MM.1S (cell line): Measurements from ENCODE around the gene APOA5.

Experiments used
- EZH2 ChIP-seq: fragments of 300-600 bp; sonication (generic); optimal IDR thresholded peaks from 2 replicates; pipeline ENCODE3; 2017; ENCODE audit warnings: low read depth, mild to moderate bottlenecking, antibody characterized with exemption, low read length, mixed read lengths
- TF ChIP-seq, protein P1 (sequence below): fragments of 300-600 bp; sonication (generic); IDR thresholded peaks from 2 replicates; pipeline ENCODE4 v1.5.1; 2016; ENCODE audit warnings: antibody characterized with exemption, low read length, mixed read lengths

DNA sequence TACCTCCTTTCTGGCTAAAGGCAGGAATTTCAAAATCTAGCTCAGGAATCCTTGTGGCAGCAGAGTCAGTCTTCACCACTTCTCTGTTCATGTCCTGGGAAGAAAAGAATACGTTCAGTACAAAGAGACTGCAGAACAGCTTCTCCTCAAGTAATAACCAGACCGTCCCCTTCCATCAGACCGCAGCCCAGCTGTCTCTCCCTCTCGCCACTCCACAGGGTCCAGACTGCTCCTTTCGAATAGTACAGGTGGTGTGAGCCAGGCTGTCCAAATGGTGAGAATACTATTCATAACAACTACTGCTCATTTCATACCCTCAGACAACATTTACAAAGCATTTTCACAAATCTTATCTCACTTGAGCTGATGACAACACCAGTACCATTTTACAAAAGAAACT lies 4.7 kb downstream of the APOA5 start:
- TF ChIP-seq, protein P1, sequence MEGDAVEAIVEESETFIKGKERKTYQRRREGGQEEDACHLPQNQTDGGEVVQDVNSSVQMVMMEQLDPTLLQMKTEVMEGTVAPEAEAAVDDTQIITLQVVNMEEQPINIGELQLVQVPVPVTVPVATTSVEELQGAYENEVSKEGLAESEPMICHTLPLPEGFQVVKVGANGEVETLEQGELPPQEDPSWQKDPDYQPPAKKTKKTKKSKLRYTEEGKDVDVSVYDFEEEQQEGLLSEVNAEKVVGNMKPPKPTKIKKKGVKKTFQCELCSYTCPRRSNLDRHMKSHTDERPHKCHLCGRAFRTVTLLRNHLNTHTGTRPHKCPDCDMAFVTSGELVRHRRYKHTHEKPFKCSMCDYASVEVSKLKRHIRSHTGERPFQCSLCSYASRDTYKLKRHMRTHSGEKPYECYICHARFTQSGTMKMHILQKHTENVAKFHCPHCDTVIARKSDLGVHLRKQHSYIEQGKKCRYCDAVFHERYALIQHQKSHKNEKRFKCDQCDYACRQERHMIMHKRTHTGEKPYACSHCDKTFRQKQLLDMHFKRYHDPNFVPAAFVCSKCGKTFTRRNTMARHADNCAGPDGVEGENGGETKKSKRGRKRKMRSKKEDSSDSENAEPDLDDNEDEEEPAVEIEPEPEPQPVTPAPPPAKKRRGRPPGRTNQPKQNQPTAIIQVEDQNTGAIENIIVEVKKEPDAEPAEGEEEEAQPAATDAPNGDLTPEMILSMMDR: no peak
- no peak for TF ChIP-seq EZH2
